HG02623 (cell line): ENCODE data around the gene SMIM24.
"Not testable (repeated sequence)": the region's sequence is repeated elsewhere in the genome, so short reads cannot be mapped to it uniquely, and the experiment has no call there.

ENCODE experiments used
- ATAC-seq: cut with Tn5 transposase; IDR thresholded peaks from one replicate; pipeline ENCODE4 v1.9.1; 2021; ENCODE audit warnings: moderate library complexity; ENCODE audit not compliant: unreplicated experiment

The SMIM24 gene

GRCh38 chr19:3515891-3516422 lies 35.6 kb upstream of the SMIM24 start:
- no peak for ATAC-seq

- ATAC-seq: no peak
Measured at GRCh38 chr19:3514930-3515329, 34.6 kb upstream of the SMIM24 start.

- ATAC-seq: no peak
Measured at GRCh38 chr19:3513229-3514140, 33.2 kb upstream of the SMIM24 start.

- ATAC-seq: no peak
Measured at GRCh38 chr19:3512562-3513228, 32.4 kb upstream of the SMIM24 start.

- no peak for ATAC-seq
Measured at GRCh38 chr19:3511506-3512251, 31.4 kb upstream of the SMIM24 start.

- no peak for ATAC-seq
Measured at GRCh38 chr19:3510727-3511126, 30.4 kb upstream of the SMIM24 start.

- no peak for ATAC-seq
Measured at GRCh38 chr19:3509566-3509989, 29.3 kb upstream of the SMIM24 start.

- ATAC-seq: no peak
Measured at GRCh38 chr19:3508771-3509535, 28.6 kb upstream of the SMIM24 start.

- not testable (repeated sequence) for ATAC-seq
Measured at GRCh38 chr19:3508121-3508661, 27.9 kb upstream of the SMIM24 start.

- no peak for ATAC-seq
Measured at GRCh38 chr19:3507371-3508120, 27.2 kb upstream of the SMIM24 start.

GRCh38 chr19:3506384-3507340 lies 26.3 kb upstream of the SMIM24 start:
- no peak for ATAC-seq

- ATAC-seq: peak; percentile 88
Measured at GRCh38 chr19:3505598-3506383, 25.5 kb upstream of the SMIM24 start, which contains the start of gene FZR1. FZR1 (plus strand) TSS chr19:3506311; CDS start chr19:3522990, 16,679 bp downstream.

- ATAC-seq: no peak
Measured at GRCh38 chr19:3504735-3505134, 24.4 kb upstream of the SMIM24 start.

- ATAC-seq: no peak
Measured at GRCh38 chr19:3503036-3503572, 22.8 kb upstream of the SMIM24 start.

GRCh38 chr19:3501780-3502179 lies 21.5 kb upstream of the SMIM24 start:
- no peak for ATAC-seq

- peak; percentile 72 for ATAC-seq
Measured at GRCh38 chr19:3500429-3501101, 20.2 kb upstream of the SMIM24 start, which contains the start of gene DOHH. DOHH (minus strand) TSS chr19:3500674; CDS start chr19:3496814, 3,860 bp downstream.
